Stimulated activated CD4-positive, alpha-beta T cell treated with anti-CD3 and anti-CD28 coated beads, Interleukin-1b, Interleukin-23, amount 100 ng/mL, for 1 hour (primary cell): ENCODE data around the gene CLIC1.

Experiments
- DNase-seq, 2 donors: peaks; one replicate each; pipeline ENCODE4 v3.0.0-alpha.2; 2020; ENCODE audit warnings: low read depth in 2 of 2

CLIC1 gene

DNA sequence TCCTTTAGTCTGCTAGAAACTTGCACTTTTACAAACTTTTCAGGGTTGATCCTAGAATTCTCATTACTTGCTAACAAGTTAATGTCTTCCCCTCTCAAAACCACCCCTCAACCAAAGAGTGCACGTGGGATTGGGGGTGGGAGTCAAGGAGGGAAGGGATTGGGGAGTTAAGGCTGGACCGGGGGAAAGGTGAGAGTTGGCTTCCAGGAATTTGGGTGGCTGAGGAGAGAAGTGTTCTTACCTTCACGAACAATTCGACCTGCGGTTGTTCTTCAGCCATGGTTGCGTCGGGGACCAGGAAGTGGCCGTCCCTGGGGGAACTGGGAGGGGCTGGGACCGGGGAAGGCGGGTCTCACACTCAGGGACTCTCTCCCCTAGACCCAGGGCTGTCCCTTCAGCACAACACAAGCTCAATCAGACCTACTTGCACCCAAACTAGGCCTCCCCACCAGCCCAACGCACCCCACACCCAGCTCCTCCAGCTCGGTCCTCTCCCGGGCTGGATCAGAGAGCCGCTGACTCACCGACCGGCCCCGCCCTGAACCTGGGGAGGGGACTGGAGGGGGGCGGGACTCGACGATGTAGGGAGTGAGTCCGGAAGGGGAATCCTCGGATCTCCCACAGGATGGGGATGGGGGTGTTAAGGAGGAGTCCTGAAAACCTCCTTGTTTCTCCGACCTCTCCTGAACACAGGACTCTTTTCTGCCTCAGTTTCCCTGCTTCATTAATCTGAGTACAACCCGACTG is at the start of gene CLIC1:
TSS of gene CLIC1 (minus strand) at position 510 of the 747 bp plus-strand sequence. CDS start at position 280, 230 bp downstream.
- DNase-seq = peak in 1 of 2 donors; percentile 63

DNA sequence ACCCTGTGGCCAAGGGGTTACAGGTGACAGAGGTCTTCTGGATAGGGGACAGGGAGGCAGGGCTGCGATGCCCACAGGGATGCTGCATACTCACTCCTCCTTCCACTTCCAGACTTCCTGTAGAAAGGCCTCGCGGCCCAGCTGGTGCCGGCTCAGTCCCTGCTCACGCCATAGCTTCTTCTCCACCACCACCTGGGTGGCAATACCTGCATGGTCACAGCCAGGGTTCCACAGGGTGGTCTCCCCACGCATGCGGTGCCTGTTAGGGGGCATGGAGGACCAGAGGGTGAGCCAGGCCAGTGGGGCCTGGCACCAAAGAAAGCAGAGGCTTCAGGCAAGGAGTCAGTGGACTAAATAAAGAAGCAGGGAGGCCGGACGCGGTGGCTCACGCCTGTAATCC is 49.1 kb upstream of the CLIC1 start:
- no peak for DNase-seq

DNA sequence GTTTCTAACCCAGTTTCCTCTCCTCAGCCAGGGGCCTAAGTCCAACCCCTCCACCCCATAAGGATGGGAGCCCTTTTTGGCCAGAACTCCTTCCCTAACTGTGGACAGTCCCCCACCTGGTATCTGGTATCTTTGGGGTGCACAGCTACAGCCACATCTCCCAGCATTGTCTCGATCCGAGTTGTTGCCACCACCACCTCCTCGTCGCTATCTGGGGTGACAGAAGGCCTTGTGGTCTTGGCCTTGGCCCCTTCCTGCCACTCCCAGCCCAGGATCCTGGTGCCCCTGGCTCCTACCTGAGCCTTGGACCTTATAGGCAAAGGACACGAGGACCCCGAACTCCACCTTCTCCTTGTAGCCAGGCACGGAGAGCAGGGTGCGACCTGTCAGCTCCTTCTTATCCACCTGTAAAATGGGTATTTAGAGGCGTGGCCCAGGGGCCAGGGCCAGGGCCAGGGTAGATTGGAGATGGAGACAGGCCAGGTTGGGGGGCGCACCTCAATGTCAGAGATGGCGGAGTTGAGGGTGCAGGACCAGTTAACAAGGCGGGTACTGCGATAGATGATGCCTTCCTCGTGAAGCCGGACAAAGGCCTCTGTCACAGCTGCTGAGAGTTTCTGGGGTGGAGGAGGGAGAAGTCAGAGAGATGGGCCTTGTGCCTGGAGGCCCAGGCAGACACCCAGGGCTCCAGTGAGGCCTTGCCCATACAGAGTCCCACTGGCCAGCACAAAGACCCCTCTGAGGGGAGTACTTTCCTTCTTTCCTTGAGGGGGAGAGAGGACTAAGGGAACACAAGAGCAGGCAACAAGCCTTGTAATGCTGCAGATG is 48.0 kb upstream of the CLIC1 start:
- no peak for DNase-seq

DNA sequence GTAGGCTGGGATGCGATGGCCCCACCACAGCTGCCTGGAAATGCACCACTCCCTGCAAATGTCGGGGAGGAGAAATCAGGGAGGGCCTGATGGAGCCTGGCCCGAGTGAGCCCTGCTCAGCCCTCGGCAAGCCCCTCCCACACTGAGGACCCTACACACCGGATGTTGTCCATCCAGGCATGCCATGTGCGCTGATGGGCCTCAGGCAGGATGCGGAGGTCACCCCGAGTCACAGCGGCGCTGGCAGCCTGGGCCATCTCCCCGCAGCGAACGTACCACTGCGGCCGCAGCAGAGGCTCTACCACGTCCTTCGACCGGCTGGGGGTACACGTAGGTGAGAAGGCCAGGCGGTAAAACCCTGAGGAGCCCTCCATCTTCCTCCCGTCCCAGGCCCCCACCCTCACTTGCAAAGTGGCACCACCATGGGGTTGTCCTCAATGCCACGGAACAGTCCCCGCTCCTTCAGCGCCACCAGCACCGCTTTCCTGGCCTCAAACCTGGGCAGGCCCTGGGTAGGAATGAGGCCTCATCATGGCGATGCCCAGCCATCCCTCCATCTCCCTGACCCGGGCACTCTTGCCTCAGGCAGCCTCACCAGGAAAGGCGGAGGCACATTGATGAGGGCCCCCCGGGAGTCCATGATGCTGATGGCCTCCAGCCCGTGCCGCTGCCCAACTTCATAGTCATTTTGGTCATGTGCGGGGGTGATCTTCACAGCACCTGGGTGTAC is 46.0 kb upstream of the CLIC1 start:
- no peak for DNase-seq

DNA sequence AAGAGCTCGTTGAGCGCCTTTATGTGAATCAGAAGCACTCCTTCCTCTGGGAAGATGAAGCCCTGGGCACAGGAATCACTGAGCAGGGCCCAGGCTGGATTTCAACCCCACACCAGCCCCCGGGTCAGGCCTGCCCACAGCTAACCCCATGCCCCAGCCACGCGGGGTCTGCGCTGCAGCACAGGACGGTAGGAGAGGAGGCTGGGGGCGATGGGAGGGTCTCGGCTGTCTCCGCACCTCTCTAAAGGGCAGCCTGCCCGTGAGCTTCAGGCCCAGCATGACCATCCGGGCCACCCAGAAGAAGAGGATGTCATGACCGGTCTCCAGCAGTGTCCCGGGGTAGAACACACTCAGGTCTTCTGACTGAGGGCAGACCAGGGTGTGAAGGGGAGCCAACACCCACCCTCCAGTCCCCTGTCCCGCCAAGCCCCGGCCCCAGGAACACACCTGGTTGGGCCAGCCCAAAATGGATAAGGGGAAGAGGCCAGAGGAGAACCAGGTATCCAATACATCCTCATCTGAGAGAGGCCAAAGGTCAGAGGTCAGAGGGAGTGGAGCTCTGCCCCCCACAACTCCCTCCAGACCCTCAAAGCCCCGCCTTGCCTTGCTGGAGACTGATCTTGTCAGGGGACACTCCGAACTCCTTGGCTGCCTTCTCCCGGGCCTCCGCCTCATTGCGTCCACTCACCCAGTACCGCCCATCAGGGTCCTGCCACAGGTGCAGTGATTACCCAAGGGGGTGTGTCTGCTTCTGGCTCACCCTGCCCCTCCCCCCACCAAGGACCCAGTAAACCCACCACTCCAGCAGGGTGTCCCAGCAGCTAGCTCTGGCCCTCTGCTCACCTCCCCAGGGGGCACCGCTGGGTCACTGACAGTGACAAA is 45.2 kb upstream of the CLIC1 start:
- DNase-seq = no peak

DNA sequence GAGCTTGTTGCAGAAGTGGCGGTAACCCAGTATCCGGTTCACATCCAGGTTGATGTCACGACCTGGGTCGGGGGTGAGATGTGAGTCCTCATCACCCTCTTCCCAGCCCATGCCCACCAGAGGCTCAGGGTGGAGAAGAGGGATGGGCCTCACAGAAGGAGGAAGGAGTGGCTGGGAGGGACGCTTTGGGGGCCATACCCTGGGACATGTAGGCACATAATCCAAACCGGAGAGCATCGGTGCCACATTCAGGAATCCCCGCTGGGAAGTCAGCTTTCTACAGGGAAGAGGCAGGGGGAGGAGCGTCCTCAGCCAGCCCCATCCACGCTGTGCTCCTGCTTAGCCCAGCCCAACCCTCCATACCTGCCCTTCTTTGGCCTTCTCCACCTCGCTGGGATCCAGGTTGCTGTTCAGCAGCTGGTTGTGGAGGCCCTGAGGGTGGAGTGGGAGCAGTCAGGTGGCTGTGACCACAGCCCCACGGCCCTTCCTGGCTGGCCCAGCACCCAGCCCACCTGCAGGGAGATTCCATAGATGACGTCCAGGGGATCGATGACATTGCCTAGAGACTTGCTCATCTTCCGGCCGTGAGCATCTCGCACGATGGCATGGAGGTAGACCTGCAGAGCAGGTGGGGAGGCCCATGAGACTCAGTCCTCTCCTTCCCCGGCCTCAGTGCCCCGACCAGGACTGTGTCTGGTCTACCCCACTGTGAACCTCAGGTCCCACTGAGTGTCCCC is 44.3 kb upstream of the CLIC1 start:
- DNase-seq = no peak

DNA sequence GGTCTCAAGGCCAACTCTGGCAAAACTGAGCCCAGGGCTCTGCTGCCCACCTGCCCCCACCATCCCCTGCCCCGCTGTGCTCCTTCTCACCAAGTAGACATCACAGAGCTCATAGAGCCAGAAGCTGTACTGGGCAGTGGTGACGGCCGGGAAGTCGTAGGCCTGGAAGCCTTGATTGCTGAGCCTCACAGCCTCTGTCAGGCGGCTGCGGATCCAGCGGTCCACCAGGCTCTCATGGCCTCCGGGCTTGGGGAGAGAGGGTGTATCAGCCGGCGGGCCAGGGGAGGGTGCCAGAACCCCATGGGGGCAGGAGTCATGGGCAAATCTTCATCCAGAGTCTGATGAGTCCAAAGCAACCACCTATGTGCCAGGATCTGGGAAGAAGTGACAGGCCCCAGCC is 43.6 kb upstream of the CLIC1 start:
- no peak for DNase-seq

DNA sequence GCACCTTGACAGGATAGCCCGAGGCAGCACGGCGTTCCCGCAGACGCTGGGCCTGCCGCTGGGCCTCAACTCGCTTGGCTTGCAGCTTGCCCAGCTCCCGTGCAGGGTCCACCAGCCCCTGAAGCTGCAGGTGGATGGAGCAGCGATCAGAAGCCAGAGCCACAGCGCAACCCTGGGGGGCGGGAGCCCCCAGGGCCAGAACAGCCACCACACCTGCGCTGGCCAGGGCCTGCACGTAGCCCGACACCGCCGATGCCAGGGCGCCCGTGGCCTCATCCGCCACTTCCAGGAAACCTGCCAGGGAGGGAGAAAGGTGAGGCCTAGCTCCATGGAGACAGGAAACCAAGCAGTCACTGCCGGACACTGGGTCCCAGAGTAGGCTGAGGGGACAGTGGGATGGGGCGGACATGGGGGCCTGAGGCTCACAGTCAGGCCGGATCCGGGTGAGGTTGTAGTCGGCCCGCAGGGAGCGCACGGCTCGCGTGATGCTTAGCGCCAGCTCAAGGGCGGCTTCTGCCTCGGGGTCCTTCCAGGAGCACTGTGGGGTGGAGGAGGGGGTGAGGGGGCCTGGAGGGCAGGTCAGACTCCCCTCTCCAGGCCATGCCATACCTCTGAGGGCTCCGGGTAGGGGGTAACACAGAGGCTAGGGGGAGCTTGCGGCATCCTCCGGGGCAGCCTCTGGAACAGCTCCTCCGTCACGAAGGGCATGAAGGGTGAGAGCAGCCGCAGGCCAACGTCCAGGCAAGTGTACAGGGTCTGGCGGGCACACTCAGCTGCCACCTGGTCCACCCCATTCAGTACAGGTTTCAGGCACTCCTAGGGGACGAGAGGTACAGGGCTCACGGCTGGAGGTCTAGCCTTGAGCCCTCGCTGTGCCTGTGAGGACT is 42.9 kb upstream of the CLIC1 start:
- no peak for DNase-seq

DNA sequence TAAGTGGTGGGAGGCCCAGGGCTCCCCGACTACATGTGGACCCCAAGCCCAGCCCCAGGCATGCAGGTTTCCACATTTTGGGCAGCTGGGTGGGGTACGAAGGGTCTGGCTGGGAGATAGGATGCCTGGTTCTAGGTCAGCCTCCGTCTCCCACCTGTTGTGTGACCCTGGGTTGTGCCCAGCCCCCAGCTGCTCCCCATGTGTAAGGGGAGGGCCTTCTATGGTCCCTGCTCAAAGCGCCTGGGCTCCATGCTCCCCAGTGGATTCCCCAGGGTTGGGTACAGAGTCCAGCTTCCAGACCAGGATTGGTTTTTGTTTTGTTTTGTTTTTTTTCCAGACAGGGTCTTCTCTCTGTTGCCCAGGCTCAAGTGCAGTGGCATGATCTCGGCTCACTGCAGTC is 41.9 kb upstream of the CLIC1 start:
- no peak for DNase-seq

DNA sequence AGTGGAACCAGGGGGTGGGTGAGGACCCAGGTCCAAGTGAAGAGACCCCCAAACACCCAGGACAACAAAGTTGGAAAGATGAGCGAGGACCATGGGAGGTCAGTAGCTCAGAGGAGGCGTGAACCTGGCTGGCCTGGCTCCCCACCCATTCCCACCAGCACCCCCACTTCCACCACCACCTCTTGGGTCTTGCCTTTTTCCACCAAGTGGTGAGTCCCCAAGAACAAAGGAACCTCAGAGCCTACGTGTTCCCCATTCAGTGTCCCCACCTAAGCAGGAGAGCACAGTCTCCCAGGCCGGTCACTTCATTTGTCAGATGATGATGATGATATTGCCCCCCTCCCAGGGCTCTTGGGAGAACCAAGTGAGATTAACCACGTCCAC is 41.3 kb upstream of the CLIC1 start:
- DNase-seq = no peak

DNA sequence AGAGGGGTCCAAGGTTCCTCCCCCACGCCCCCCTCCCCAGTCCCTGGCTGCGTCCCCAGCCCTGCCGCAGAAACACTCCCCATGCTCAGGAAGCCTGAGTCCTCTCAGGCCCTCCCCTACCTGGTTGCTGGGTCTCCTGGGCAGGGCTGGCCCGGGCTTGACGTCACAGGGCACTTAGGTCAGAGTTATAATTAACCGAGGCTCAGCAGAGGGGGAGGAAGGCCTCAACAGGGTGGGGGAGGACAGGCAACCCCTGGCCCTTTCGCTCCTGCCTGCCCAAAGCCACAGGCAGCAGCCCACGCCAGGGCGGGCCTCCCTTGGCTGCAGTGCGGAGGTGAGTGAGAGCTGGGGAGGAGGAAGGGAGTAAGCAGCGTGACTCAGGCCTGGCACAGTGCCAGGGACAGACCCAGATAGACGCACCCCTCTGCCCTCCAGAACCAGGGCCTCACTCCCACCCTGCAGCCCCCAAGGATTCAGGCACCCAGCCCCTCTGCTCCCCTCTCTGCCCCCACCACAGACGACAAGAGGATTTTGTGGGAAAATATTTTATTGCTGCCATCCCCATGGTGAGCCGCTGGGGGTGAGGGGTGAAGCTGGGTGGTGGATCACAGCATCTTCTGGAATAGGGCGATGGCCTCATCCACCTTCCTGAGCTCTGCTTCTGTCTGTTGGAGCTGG is 40.8 kb upstream of the CLIC1 start, which contains the start of gene VWA7:
TSS of gene VWA7 (minus strand) at position 340 of the 678 bp plus-strand sequence. CDS start 549 bp downstream, outside the sequence.
- peak; percentile 39 to 58 for DNase-seq

DNA sequence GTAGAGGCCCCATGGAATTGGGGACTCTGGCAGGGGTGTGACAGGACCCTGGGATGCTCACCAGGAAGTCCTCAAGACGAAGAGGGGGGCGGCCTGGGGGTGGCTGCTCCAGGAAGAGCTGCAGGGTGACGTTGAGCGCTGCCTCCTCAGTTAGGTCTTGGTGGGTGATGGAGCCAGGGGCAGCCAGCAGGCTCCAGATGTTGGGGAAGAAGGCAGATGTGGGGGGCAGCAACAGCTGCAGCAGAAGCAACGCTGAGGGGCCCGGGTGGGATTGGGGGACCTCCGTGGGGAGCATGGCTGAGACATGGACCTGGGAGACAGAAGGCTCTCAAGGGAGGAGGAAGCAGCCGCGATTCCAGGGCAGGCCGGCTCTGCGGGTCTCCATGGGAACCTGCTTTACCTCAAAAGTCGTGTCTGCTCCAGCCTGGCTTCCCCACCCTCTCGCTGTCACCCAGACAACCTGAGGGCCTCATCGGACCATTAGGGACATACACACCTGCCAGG is 40.2 kb upstream of the CLIC1 start:
- no peak for DNase-seq

DNA sequence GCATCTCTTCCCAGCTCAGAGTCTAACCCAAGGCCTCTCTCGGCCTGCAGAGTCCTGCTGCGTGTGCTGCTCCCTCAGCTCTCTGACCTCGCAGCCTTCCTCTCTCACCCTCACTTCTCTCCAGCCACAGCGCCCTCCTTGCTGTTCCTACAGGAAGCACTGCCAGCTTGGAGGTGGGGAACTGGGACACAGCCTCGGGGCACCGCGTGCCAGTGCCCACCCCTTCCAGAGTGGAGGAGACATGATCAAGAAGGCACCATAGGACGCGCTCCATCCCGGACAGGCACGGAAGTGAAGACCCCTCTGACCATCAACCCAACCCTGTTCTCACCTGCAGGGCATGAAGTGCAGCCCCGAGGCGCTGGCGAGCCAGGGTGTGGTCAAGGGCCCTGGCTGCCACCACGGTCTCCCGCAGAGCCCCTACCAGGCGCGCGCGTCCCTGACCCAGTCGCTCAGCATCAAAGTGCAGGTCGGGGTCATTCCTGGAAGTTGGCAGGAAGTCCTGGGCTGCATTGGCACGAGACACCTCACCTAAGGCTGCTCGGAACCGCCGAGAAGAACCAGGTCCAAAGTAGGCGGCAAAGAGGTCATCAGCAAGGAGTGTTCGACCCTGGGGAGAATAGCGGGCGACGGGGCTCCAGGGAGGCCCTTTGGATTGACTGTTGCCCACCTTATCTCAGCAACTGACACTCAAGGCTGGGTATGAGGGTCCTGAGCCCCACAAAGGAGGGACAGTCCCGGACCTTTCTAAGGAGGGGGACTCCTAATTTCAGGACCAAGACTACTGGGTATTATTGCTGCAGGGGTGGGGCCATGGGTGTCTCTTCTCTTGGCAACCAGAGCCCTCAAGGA is 39.5 kb upstream of the CLIC1 start:
- DNase-seq = no peak

DNA sequence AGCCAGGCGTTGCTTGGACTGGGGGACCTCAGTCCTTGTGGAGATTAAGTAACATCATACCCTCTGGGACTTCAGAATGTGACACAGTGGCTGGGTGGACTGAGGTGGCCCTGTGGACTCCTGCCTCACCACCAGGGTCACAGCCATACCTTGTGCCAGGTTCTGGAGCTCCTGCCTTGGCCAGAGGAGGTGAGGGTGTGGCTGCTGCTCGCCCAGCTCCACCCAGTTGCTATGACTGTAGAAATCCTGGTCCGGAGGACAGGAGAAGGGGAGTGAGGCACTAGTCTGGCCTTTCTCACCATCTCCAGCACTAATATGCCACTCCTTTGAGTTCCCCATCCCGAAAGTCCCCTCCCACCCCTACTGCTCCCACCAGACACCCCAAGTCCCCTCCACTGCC is 38.9 kb upstream of the CLIC1 start:
- DNase-seq = no peak

DNA sequence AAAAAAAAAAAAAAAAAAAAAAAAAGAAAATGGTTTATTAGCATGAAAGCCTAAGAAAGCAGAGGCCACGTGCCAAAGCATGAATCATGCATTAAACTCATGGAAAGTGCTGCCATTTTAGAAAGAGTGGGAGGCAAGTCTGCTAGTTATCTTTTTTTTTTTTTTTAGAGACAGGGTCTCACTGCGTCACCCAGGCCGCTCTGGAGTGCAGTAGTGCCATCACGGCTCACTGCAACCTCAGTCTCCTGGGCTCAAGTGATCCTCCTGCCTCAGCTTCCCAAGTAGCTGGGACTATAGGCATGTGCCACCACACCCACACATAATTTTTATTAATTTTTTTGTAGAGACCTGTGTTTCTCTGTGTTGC is 35.6 kb upstream of the CLIC1 start:
- DNase-seq = no peak

DNA sequence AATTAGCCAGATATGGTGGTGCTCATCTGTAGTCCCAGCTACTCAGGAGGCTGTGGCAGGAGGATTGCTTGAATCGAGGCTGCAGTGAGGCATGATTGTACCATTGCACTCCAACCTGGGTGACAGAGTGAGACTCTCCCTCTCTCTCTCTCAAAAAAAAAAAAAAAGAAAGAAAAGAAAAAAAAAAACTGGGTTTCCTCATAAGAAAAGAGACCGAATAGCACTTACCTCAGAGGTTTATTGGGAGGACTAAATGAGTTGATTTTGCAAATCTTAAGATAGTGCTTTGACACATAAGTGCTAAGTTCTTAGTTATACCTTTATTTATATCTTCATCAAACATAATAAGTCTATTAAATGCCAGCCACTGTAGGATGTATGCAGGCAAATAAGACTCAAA is 34.5 kb upstream of the CLIC1 start:
- no peak for DNase-seq

DNA sequence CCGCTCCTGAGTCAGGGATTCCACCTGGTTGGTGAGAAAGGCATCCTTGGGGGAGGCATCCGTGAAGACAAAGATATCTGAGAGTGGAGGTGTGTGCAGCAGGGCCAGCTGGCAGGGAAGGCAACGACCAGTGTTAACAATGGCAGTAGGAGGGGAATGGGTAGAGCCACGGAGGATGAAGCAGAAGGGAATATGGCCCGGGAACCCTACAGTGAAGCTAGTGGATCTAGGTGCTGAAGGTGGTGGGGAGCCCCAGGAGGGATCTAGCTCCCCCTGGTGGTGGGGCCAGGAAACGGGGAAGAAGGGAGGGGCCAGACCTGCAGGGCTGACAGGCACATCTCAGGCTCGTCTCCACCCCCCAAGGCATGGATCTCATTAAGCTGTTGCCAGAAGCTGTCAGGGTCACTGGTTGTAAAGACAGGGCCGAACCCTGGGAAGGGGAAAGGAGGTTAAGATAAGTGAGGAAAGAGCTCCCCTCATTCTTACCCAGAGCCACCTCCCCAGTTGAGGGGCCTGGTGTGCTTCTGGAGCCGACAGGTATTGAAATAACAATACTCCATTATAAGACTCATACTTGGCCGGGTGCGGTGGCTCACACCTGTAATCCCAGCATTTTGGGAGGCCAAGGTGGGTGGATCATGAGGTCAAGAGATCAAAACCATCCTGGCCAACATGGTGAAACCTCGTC is 33.5 kb upstream of the CLIC1 start:
- peak; percentile 66 to 67 for DNase-seq
